Tibial nerve (tissue), 3 donors: Measurements from ENCODE around the gene IFNGR2.

ENCODE experiments used
- CTCF ChIP-seq, 5 experiments: fragments of 200-600 bp in 3 of 5; fragments of 450-650 bp in 2 of 5; sonication (generic) in 3 of 5; IDR thresholded peaks; one replicate each; pipeline ENCODE4 v1.5.1; 2016 to 2019; ENCODE audit warnings: antibody characterized with exemption in 5 of 5, mild to moderate bottlenecking in 3 of 5, moderate library complexity in 2 of 5
- POLR2A ChIP-seq, 2 donors: fragments of 450-650 bp; IDR thresholded peaks; one replicate each; pipeline ENCODE4 v1.6.1; 2017; ENCODE audit warnings: antibody characterized with exemption in 2 of 2, mild to moderate bottlenecking in 2 of 2, moderate library complexity in 2 of 2

GRCh38 chr21:33477066-33477465, 73.9 kb downstream of the IFNGR2 start:
- TF ChIP-seq CTCF (IDR thresholded peaks at IDR 0.05) (no peak), POLR2A (IDR thresholded peaks at IDR 0.05) (no peak)
